Small intestine (tissue), 7 donors: ENCODE results near the gene MDH1B. TPM values are rescaled to one million over a fixed set of nuclear protein-coding genes. Genes with fewer than 3 reads are reported as not detected.
"Not testable (repeated sequence)": the region's sequence is repeated elsewhere in the genome, so short reads cannot be mapped to it uniquely, and the experiment has no call there.

Experiments
- DNase-seq, 2 donors: peaks; one replicate each; pipeline versions ENCODE4 v3.0.0 to v3.0.0-alpha.2; 2013
- FAIRE-seq: peaks from 2 replicates; lab custom pipeline; 2012; peaks lifted over from hg19 to GRCh38; lab: Jason Lieb, UNC
- H3K27ac ChIP-seq, 3 donors: one replicate each; pipeline ENCODE4 v1.5.1; 2013; ENCODE audit warnings: low read length in 2 of 3, mild to moderate bottlenecking in 2 of 3, control low read depth in 1 of 3, inconsistent platforms in 1 of 3, low read depth in 1 of 3, moderate library complexity in 1 of 3
- H3K27me3 ChIP-seq, 3 donors: one replicate each; pipeline ENCODE4 v1.6.1; 2013; ENCODE audit warnings: low read length in 3 of 3, inconsistent platforms in 1 of 3; ENCODE audit not compliant: control insufficient read depth in 3 of 3, insufficient read depth in 3 of 3
- H3K36me3 ChIP-seq, 3 donors: one replicate each; pipeline ENCODE4 v1.6.1; 2013; ENCODE audit warnings: low read length in 3 of 3, inconsistent platforms in 1 of 3, low read depth in 1 of 3, mild to moderate bottlenecking in 1 of 3, moderate library complexity in 1 of 3; ENCODE audit not compliant: control insufficient read depth in 3 of 3, insufficient read depth in 2 of 3
- H3K4me1 ChIP-seq, 3 donors: one replicate each; pipeline ENCODE4 v1.6.1; 2013; ENCODE audit warnings: low read length in 2 of 3, inconsistent platforms in 1 of 3, low read depth in 1 of 3, mild to moderate bottlenecking in 1 of 3, moderate library complexity in 1 of 3; ENCODE audit not compliant: control insufficient read depth in 3 of 3, insufficient read depth in 2 of 3
- H3K4me3 ChIP-seq, 3 donors: one replicate each; pipeline ENCODE4 v1.5.1; 2013; ENCODE audit warnings: low read length in 3 of 3, control low read depth in 1 of 3, inconsistent platforms in 1 of 3, low read depth in 1 of 3, mild to moderate bottlenecking in 1 of 3, moderate library complexity in 1 of 3
- H3K9me3 ChIP-seq, 2 donors: one replicate each; pipeline ENCODE4 v1.6.1; 2013; ENCODE audit warnings: low read depth in 1 of 2, low read length in 1 of 2; ENCODE audit not compliant: control insufficient read depth in 2 of 2, insufficient read depth in 1 of 2
- WGBS, 3 donors: extraction: QIAGEN DNeasy Blood & Tissue Kit; methylation state at CpG; one replicate each; pipeline ENCODE4 v1.1.7; 2013; 5-methylcytosine and 5-hydroxymethylcytosine counted together
- polyA plus RNA-seq, 4 donors: library from polyadenylated mRNA; stranded (reverse) in 3 of 4; unstranded in 1 of 4; fragments of 200-250 nt in 3 of 4; fragments of 120-200 nt in 1 of 4; gene quantifications; one replicate each; pipeline versions ENCODE4 v1.2.1 to v1.2.3, GENCODE V29; 2013
- donor health status: healthy with polysubstance abuse.
- donor health status: control.
- donor health status: control.
- donor health status: Bipolar disorder and iron deficiency.
- donor health status: healthy.

Gene MDH1B
- polyA plus RNA-seq, 4 donors, result 0.31 to 0.72 TPM; not detected in 2

GRCh38 chr2:206718296-206718695 is 46.8 kb downstream of the MDH1B start, which contains the start of gene DYTN:
Gene DYTN, minus strand, starts transcription at chr2:206718396. Its CDS starts 117 bp downstream, at chr2:206718279.
- no peak for FAIRE-seq

GRCh38 chr2:206716623-206717022 is 48.5 kb downstream of the MDH1B start:
- Histone ChIP-seq H3K27me3 (peaks cover 0 to 4% (median 0%) of the 10 kb centered on the region in 3 donors), H3K4me1 (no peaks in the 10 kb centered on the region), H3K36me3 (no peaks in the 10 kb centered on the region), H3K27ac (no peak overlapping the region), H3K4me3 (no peak overlapping the region), H3K9me3 (no peaks in the 10 kb centered on the region)
- 78 to 90% (median 88%) methylated on average over 3 of the region's 3 CpGs for WGBS, 3 donors
- DNase-seq, result no peak
- no peak for FAIRE-seq

More at GRCh38 chr2:206718296-206718695, 46.8 kb downstream of the MDH1B start, which contains the start of gene DYTN:
- peaks cover 0 to 4% (median 0%) of the 10 kb centered on the region in 3 donors for H3K27me3 ChIP-seq
- H3K4me3 ChIP-seq, result no peak within 1 kb of the TSS
- DNase-seq, result no peak
- no peaks in the 10 kb centered on the region for H3K4me1 ChIP-seq
- H3K36me3 ChIP-seq, result no peaks in the 10 kb centered on the region
- H3K9me3 ChIP-seq, result no peaks in the 10 kb centered on the region
- H3K27ac ChIP-seq, result no peak within 1 kb of the TSS
- 55 to 82% (median 67%) methylated on average over 1 of the region's 1 CpG for WGBS, 3 donors

- H3K4me3 ChIP-seq, H3K27me3 ChIP-seq, DNase-seq, H3K4me1 ChIP-seq, H3K27ac ChIP-seq, H3K9me3 ChIP-seq, FAIRE-seq, H3K36me3 ChIP-seq: not testable (repeated sequence)
- WGBS, 3 donors, result 66 to 93% (median 87%) methylated on average over 4 of the region's 4 CpGs
Measured at GRCh38 chr2:206715183-206715582, 49.9 kb downstream of the MDH1B start.

- Histone ChIP-seq H3K27ac (no peak overlapping the region), H3K27me3 (peaks cover 0 to 4% (median 0%) of the 10 kb centered on the region in 3 donors), H3K9me3 (no peaks in the 10 kb centered on the region), H3K36me3 (no peaks in the 10 kb centered on the region), H3K4me3 (no peak overlapping the region), H3K4me1 (no peaks in the 10 kb centered on the region)
- WGBS, 3 donors, result 35 to 56% (median 50%) methylated on average over 4 of the region's 4 CpGs
- DNase-seq (peak in 1 of 2 donors; percentile 13), FAIRE-seq (no peak)
Measured at GRCh38 chr2:206713746-206714145, 51.4 kb downstream of the MDH1B start.

GRCh38 chr2:206708286-206708685 is 56.8 kb downstream of the MDH1B start:
- FAIRE-seq, result no peak
- H3K4me3 ChIP-seq, result no peak overlapping the region
- 13 to 53% (median 30%) methylated on average over 5 of the region's 5 CpGs for WGBS, 3 donors

GRCh38 chr2:206707164-206707701 is 57.9 kb downstream of the MDH1B start:
- H3K27ac ChIP-seq, result no peak overlapping the region
- DNase-seq (peak in 1 of 2 donors; percentile 7), FAIRE-seq (no peak)
- H3K4me3 ChIP-seq, result no peak overlapping the region
- no peaks in the 10 kb centered on the region for H3K36me3 ChIP-seq
- 44 to 79% (median 57%) methylated on average over 10 of the region's 10 CpGs for WGBS, 3 donors
- no peaks in the 10 kb centered on the region for H3K4me1 ChIP-seq
- H3K27me3 ChIP-seq, result peaks cover 0 to 3% (median 3%) of the 10 kb centered on the region in 3 donors
- H3K9me3 ChIP-seq, result no peaks in the 10 kb centered on the region

More at GRCh38 chr2:206708286-206708685, 56.8 kb downstream of the MDH1B start:
- H3K36me3 ChIP-seq, result no peaks in the 10 kb centered on the region
- H3K9me3 ChIP-seq, result no peaks in the 10 kb centered on the region
- H3K27me3 ChIP-seq, result peaks cover 0 to 3% (median 3%) of the 10 kb centered on the region in 3 donors
- no peaks in the 10 kb centered on the region for H3K4me1 ChIP-seq
- DNase-seq, result peak; percentile 5 to 27
- no peak overlapping the region for H3K27ac ChIP-seq

- no peaks in the 10 kb centered on the region for H3K9me3 ChIP-seq
- peaks cover 0 to 8% (median 3%) of the 10 kb centered on the region in 3 donors for H3K27me3 ChIP-seq
- no peak for FAIRE-seq
- no peaks in the 10 kb centered on the region for H3K36me3 ChIP-seq
- no peak for DNase-seq
- H3K4me3 ChIP-seq, result no peak overlapping the region
- H3K4me1 ChIP-seq, result no peaks in the 10 kb centered on the region
- WGBS, 3 donors, result 54 to 69% (median 59%) methylated on average over 8 of the region's 8 CpGs
- H3K27ac ChIP-seq, result no peak overlapping the region
Measured at GRCh38 chr2:206701952-206702605, 63.0 kb downstream of the MDH1B start.

- no peaks in the 10 kb centered on the region for H3K4me1 ChIP-seq
- no peak overlapping the region for H3K27ac ChIP-seq
- 36 to 47% (median 42%) methylated on average over 8 of the region's 8 CpGs for WGBS, 3 donors
- FAIRE-seq (no peak), DNase-seq (no peak)
- H3K27me3 ChIP-seq, result peaks cover 0 to 6% (median 0%) of the 10 kb centered on the region in 3 donors
- H3K9me3 ChIP-seq, result no peaks in the 10 kb centered on the region
- no peak overlapping the region for H3K4me3 ChIP-seq
- H3K36me3 ChIP-seq, result no peaks in the 10 kb centered on the region
Measured at GRCh38 chr2:206700156-206700555, 65.0 kb downstream of the MDH1B start.
